Trophoblast cell (in vitro differentiated cells and primary cell): Measurements from ENCODE around the gene USP33.
A peak's percentile ranks its signal among the peaks of the same experiment; 100 is the strongest.

ENCODE experiments used
- DNase-seq, 2 donors: peaks; one replicate each; pipeline ENCODE4 v3.0.0-alpha.2; 2016
- H2AFZ ChIP-seq: 2 replicates; pipeline ENCODE4 v1.6.1; 2013; ENCODE audit warnings: low read length, moderate library complexity, mild to moderate bottlenecking; ENCODE audit not compliant: insufficient read depth, poor library complexity
- H2AK5ac ChIP-seq: 2 replicates; pipeline ENCODE4 v1.6.1; 2013; ENCODE audit warnings: mild to moderate bottlenecking, low read length
- H2BK120ac ChIP-seq: 2 replicates; pipeline ENCODE4 v1.6.1; 2013; ENCODE audit warnings: low read length, mild to moderate bottlenecking, moderate library complexity; ENCODE audit not compliant: insufficient read depth, poor library complexity
- H2BK12ac ChIP-seq: 2 replicates; pipeline ENCODE4 v1.6.1; 2013; ENCODE audit warnings: mild to moderate bottlenecking, low read length, moderate library complexity
- H2BK5ac ChIP-seq: 2 replicates; pipeline ENCODE4 v1.6.1; 2013; ENCODE audit warnings: low read length, low read depth, moderate library complexity, mild to moderate bottlenecking; ENCODE audit not compliant: poor library complexity
- H3K14ac ChIP-seq: 2 replicates; pipeline ENCODE4 v1.6.1; 2013; ENCODE audit warnings: mild to moderate bottlenecking, low read length
- H3K18ac ChIP-seq: 2 replicates; pipeline ENCODE4 v1.6.1; 2013; ENCODE audit warnings: mild to moderate bottlenecking, low read length
- H3K23ac ChIP-seq: 2 replicates; pipeline ENCODE4 v1.6.1; 2013; ENCODE audit warnings: low read length
- H3K27ac ChIP-seq: 2 replicates; pipeline ENCODE4 v1.5.1; 2013; ENCODE audit warnings: low read depth, mild to moderate bottlenecking, inconsistent platforms, low read length, moderate library complexity
- H3K27me3 ChIP-seq: 2 replicates; pipeline ENCODE4 v1.6.1; 2013; ENCODE audit warnings: inconsistent platforms, mild to moderate bottlenecking, low read length, moderate library complexity; ENCODE audit not compliant: insufficient read depth
- H3K36me3 ChIP-seq, 2 experiments: 1 replicate in 1 of 2; 2 replicates in 1 of 2; pipeline ENCODE4 v1.6.1; 2013; ENCODE audit warnings: low read length in 2 of 2, mild to moderate bottlenecking in 2 of 2, moderate library complexity in 1 of 2; ENCODE audit not compliant: insufficient read depth in 2 of 2, control insufficient read depth in 1 of 2
- H3K4ac ChIP-seq: 2 replicates; pipeline ENCODE4 v1.6.1; 2013; ENCODE audit warnings: low read depth, mild to moderate bottlenecking, low read length, moderate library complexity
- H3K4me1 ChIP-seq, 2 experiments: 1 replicate in 1 of 2; 2 replicates in 1 of 2; pipeline ENCODE4 v1.6.1; 2013; ENCODE audit warnings: low read length in 2 of 2, mild to moderate bottlenecking in 2 of 2, moderate library complexity in 1 of 2; ENCODE audit not compliant: insufficient read depth in 2 of 2, control insufficient read depth in 1 of 2
- H3K4me2 ChIP-seq: 2 replicates; pipeline ENCODE4 v1.6.1; 2013; ENCODE audit warnings: inconsistent platforms, mild to moderate bottlenecking, low read length, moderate library complexity
- H3K4me3 ChIP-seq: 2 replicates; pipeline ENCODE4 v1.5.1; 2013; ENCODE audit warnings: mild to moderate bottlenecking, low read depth, low read length, inconsistent platforms
- H3K79me1 ChIP-seq: one replicate; pipeline ENCODE4 v1.6.1; 2013; ENCODE audit warnings: low read length
- H3K79me2 ChIP-seq: 2 replicates; pipeline ENCODE4 v1.6.1; 2013; ENCODE audit warnings: low read length, mild to moderate bottlenecking; ENCODE audit not compliant: control insufficient read depth, insufficient read depth, poor library complexity
- H3K9ac ChIP-seq: 2 replicates; pipeline ENCODE4 v1.6.1; 2013; ENCODE audit warnings: mild to moderate bottlenecking, low read length
- H3K9me3 ChIP-seq: 2 replicates; pipeline ENCODE4 v1.6.1; 2013; ENCODE audit warnings: low read depth, mild to moderate bottlenecking, control low read depth, inconsistent platforms, low read length; ENCODE audit not compliant: insufficient read depth
- H4K12ac ChIP-seq: 2 replicates; pipeline ENCODE4 v1.6.1; 2013; ENCODE audit warnings: low read depth, mild to moderate bottlenecking, low read length, moderate library complexity
- H4K8ac ChIP-seq: 2 replicates; pipeline ENCODE4 v1.6.1; 2013; ENCODE audit warnings: low read depth, mild to moderate bottlenecking, low read length, moderate library complexity
- H4K91ac ChIP-seq: one replicate; pipeline ENCODE4 v1.6.1; 2013; ENCODE audit warnings: low read depth, mild to moderate bottlenecking, low read length, moderate library complexity
- WGBS: extraction: QIAGEN DNeasy Blood & Tissue Kit; methylation state at CpG from one replicate; pipeline ENCODE4 v1.1.7; 2013; ENCODE audit warnings: missing lambda C conversion rate; ENCODE audit not compliant: insufficient read length, insufficient coverage; ENCODE audit errors: extremely low coverage; 5-methylcytosine and 5-hydroxymethylcytosine counted together

Gene USP33

DNA sequence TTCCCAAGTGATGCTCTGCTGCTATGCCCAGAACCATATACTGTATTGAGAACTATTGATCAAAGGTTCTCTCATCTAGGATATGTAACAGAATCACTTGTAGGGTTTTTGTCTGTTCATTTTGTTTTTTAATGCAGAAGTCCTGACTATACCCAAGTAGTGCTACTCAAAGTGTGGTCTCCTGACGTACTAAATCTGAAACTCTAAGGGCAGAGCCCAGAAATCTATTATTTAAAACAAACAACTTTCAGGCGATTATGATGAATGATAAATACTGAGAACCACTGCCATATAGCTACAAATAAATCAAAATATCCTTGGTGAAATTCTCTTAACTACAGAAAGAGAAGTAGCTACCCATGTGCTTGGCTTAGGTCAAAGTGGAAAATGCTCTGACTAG is 87.3 kb downstream of the USP33 start:
- Histone ChIP-seq H3K9ac (no peak overlapping the region), H3K14ac (no peak overlapping the region), H3K4ac (no peak overlapping the region), H3K79me1 (no peaks in the 10 kb centered on the region), H2AFZ (no peak overlapping the region), H3K79me2 (peaks cover 2% of the 10 kb centered on the region), H3K18ac (no peak overlapping the region), H4K91ac (no peak overlapping the region), H2BK5ac (no peak overlapping the region), H3K23ac (no peak overlapping the region), H3K4me3 (no peak overlapping the region), H3K4me1 (peaks cover 2 to 4% of the 10 kb centered on the region in 2 experiments), H3K27ac (no peak overlapping the region), H2BK12ac (no peak overlapping the region), H2BK120ac (no peak overlapping the region), H4K12ac (no peak overlapping the region), H4K8ac (no peak overlapping the region), H2AK5ac (no peak overlapping the region), H3K9me3 (no peaks in the 10 kb centered on the region), H3K4me2 (no peak overlapping the region), H3K36me3 (peaks cover 2 to 7% of the 10 kb centered on the region in 2 experiments), H3K27me3 (no peaks in the 10 kb centered on the region)
- no CpG with 5 or more reads among the region's 2 CpGs for WGBS
- no peak for DNase-seq

DNA sequence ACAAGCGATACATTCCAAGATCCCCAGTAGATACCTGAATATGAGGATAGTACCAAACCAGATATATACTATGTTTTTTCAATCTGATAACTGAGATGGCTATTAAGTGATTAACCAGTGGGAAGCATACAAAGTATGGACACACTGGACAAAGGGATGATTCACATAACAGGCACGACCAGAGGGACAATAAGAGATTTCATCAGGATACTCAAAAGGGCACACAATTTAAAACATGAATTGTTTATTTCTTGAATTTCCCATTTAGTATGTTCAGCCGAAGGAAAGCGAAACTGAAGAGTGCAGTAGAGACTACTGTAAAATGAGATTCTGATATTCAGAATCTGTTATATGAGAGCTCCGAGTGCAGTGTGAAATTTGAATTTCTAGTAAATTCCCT is 87.8 kb downstream of the USP33 start:
- WGBS, result no CpG with 5 or more reads among the region's 5 CpGs
- no peaks in the 10 kb centered on the region for H3K79me1 ChIP-seq
- no peak overlapping the region for H3K27ac ChIP-seq
- peaks cover 2 to 4% of the 10 kb centered on the region in 2 experiments for H3K36me3 ChIP-seq
- no peak overlapping the region for H2BK12ac ChIP-seq
- no peak overlapping the region for H2BK120ac ChIP-seq
- no peaks in the 10 kb centered on the region for H3K27me3 ChIP-seq
- no peak overlapping the region for H3K18ac ChIP-seq
- H3K4me3 ChIP-seq, result no peak overlapping the region
- no peak overlapping the region for H3K23ac ChIP-seq
- peak in 1 of 2 donors; percentile 56 for DNase-seq
- peaks cover 2 to 4% of the 10 kb centered on the region in 2 experiments for H3K4me1 ChIP-seq
- no peak overlapping the region for H4K8ac ChIP-seq
- no peak overlapping the region for H3K4ac ChIP-seq
- H4K12ac ChIP-seq, result no peak overlapping the region
- no peak overlapping the region for H4K91ac ChIP-seq
- H3K79me2 ChIP-seq, result peaks cover 2% of the 10 kb centered on the region
- H2AK5ac ChIP-seq, result no peak overlapping the region
- no peak overlapping the region for H2BK5ac ChIP-seq
- H3K9me3 ChIP-seq, result no peaks in the 10 kb centered on the region
- no peak overlapping the region for H3K14ac ChIP-seq
- no peak overlapping the region for H2AFZ ChIP-seq
- H3K9ac ChIP-seq, result no peak overlapping the region
- no peak overlapping the region for H3K4me2 ChIP-seq

DNA sequence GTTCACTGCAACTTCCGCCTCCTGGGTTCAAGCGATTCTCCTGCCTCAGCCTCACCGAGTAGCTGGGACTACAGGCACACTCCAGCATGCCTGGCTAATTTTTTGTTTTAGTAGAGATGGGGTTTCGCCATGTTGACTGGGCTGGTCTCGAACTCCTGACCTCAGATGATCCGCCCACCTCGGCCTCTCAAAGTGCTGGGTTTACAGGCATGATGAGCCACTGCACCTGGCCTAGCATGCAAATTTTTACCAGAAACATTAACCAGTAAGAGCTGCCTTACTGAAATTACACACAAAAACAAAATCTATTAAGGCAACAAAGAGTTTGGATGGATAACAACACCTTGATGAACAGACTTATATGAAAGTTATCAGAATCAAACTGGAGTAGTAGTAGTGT is 89.3 kb downstream of the USP33 start:
- H3K4me2 ChIP-seq, result no peak overlapping the region
- H4K91ac ChIP-seq, result no peak overlapping the region
- no peak for DNase-seq

DNA sequence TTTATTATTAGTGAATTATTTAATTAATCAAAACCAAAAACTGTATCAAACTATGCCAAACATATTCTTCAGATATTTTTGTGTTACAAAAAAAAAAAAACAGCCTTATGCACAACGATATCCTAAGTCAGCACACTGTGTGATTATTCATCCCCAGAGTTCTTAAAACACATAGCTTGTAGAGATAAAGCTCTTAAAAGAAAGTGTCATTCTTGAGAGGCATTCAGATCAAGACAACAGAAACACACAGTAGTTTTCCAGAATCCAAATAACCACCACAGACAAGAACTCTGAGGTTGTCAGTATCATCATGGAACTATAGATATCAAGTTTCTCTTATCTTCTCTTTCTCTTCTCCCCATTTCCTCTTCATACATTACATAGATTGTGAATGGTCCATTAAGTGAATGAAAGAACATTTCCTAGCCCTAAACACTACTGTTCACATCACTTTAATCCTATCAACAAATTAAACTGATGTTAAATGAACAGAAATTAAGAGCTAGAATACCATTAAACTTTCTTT is 90.7 kb downstream of the USP33 start:
- DNase-seq, result no peak
- Histone ChIP-seq H3K36me3 (no peaks in the 10 kb centered on the region), H3K14ac (no peak overlapping the region), H3K4me1 (peaks cover 2 to 4% of the 10 kb centered on the region in 2 experiments), H3K4ac (no peak overlapping the region), H3K27me3 (no peaks in the 10 kb centered on the region), H4K8ac (no peak overlapping the region), H3K4me3 (no peak overlapping the region), H3K23ac (no peak overlapping the region), H4K12ac (no peak overlapping the region), H2BK120ac (no peak overlapping the region), H3K79me2 (peaks cover 7% of the 10 kb centered on the region), H3K79me1 (no peaks in the 10 kb centered on the region), H2BK12ac (no peak overlapping the region), H2BK5ac (no peak overlapping the region), H3K9me3 (no peaks in the 10 kb centered on the region), H3K9ac (no peak overlapping the region), H2AK5ac (no peak overlapping the region), H3K4me2 (no peak overlapping the region), H4K91ac (no peak overlapping the region), H3K18ac (no peak overlapping the region), H3K27ac (no peak overlapping the region), H2AFZ (no peak overlapping the region)
- WGBS, result no CpG with 5 or more reads among the region's 1 CpG

More for the DNA sequence above, 89.3 kb downstream of the USP33 start:
- Histone ChIP-seq H3K27ac (no peak overlapping the region), H3K14ac (no peak overlapping the region), H3K9ac (no peak overlapping the region), H3K79me2 (peaks cover 7% of the 10 kb centered on the region), H3K4ac (peak overlapping the region; percentile 57), H3K9me3 (no peaks in the 10 kb centered on the region), H2AFZ (no peak overlapping the region), H3K18ac (no peak overlapping the region), H4K12ac (no peak overlapping the region), H4K8ac (no peak overlapping the region), H3K4me3 (no peak overlapping the region), H2BK5ac (no peak overlapping the region), H3K36me3 (no peaks in the 10 kb centered on the region), H3K79me1 (no peaks in the 10 kb centered on the region), H3K4me1 (peaks cover 2 to 4% of the 10 kb centered on the region in 2 experiments), H2BK12ac (no peak overlapping the region), H3K23ac (no peak overlapping the region), H3K27me3 (no peaks in the 10 kb centered on the region), H2BK120ac (no peak overlapping the region), H2AK5ac (no peak overlapping the region)
- WGBS, result no CpG with 5 or more reads among the region's 7 CpGs
